ENCODE results near the gene NTNG1.

Gene NTNG1

DNA sequence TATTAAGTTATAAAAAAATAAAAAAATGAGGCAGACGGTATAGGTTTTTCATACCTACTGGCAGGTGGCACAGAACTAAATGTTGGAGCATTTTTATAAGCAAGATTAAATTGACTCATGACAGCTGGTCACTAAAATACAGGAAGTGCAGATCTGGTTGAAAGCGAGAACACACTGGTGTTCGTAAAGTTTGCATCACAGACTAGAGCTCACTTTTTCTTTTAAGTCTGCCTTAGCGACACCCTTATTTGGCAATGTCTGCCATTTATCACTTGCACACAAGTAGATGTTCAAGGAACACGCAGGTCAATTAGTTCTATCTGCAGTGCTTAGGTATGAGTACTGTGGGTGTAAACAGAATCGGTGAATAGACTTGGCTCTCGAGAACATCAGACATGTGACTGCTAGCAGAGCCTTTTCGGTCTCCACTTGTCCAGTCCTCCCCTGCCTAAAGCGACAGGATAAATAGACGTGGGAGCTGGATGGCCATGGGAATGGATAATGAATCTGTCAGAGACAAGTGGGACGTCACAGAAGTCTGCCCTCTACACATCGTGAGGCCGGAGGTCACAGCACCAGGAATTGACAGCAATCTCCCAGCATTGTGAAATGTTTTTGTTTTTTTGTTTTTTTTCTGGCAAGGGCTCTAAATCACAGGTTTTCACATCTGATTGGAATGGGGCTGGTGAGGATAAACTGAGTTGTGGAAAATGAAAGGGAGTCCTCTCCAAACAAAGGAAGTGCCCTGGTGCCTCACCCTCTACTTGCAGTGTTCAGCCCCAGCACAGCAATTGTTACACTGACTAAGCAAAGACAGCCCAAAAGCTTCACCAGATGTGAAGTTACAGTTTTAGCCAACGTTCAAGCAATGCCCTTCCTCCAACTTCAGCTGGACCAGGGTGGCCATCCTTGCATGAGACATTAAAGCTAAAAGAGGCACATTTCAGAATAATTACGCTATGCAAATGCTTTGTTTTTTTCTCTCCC lies 248.9 kb downstream of the NTNG1 start:
- DNase-seq (ENCODE audit: low read depth in 2 of 2, low spot score in 1 of 2) = no peak

GRCh38 chr1:107394301-107394700 lies 253.5 kb downstream of the NTNG1 start:
- no peak for DNase-seq (ENCODE audit: low read depth in 2 of 2, low spot score in 1 of 2)

DNA sequence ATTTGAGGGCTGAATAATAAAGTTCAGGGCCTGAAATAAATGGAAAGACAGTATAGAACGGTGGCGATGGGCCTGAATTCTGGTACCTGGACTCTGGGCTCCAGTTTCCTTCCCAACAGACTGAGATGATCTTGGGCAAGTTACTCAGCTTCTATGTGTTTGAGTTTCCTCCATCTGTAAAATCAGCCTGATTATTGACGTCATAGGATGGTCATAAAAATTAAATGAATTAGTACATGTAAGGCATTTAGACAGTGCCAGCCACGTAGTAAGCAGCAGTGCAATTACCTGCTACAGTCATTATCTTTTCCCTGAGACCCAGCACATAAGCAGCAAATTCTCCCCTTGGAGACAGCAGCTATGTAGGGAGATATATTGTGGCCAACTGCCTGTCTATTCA lies 260.9 kb downstream of the NTNG1 start:
- no peak for DNase-seq (ENCODE audit: low read depth in 2 of 2, low spot score in 1 of 2)

GRCh38 chr1:107404756-107405155 lies 263.9 kb downstream of the NTNG1 start:
- DNase-seq (ENCODE audit: low read depth in 2 of 2, low spot score in 1 of 2) = no peak

DNA sequence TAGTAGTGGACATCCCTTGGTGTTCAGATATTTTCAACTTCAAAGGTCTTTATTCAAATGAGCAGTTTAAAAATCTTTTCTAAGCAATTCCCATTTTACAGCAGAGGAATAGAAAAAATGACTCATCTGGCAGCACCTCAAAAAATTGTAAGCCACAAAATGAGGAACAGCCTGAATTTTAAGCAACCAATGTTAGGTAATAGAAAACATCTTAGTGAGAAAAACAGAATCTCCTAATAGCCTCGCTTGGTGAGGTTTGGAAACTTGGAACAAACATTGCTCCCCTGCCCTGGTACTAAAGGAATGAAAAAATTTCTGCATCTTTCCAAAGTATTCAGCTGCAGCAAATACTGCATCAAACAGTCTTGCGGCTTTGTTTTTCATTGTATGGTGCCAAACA lies 264.4 kb downstream of the NTNG1 start:
- no peak for DNase-seq (ENCODE audit: low read depth in 2 of 2, low spot score in 1 of 2)

DNA sequence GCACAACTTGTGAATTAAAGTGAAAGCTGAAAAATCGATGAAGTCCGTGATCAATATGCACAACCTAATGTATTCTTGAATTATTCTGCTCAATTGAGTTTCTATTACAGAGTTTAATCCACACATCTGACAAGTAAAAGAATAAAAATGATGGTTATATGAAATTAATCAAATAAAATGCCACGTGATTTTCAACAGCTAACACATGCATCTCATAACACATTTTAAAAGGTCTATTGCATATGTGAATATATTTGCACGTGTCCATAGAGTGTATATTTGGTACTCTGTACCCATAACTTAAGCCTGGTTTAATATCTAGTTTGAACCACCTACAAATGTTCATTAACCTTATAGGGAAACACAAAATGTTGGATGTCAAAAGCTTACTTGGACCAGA lies 266.2 kb downstream of the NTNG1 start:
- no peak for DNase-seq (ENCODE audit: low read depth in 2 of 2, low spot score in 1 of 2)

- no peak for DNase-seq (ENCODE audit: low read depth in 2 of 2, low spot score in 1 of 2)
Observed at GRCh38 chr1:107413546-107413945, 272.7 kb downstream of the NTNG1 start.

DNA sequence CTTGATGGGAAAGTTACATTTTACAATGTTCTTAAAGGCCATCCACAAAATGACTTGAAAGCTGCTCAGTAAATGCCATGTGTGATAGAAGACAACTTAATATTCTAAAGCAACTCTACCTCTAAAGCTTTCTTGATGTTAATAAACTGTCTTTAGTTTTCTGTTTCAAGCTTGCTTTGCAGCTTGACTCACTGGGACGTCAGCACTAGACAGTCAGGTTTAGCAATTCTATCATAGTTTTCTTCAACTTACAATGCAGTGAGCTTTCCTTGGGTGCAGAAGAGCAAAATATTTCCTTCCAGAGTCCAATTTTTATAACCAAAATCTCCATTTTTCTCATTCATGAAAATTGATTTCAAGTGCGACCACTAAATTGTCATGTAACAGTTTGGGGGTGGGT lies 273.1 kb downstream of the NTNG1 start:
- no peak for DNase-seq (ENCODE audit: low read depth in 2 of 2, low spot score in 1 of 2)

- no peak for DNase-seq (ENCODE audit: low read depth in 2 of 2, low spot score in 1 of 2)
Observed at GRCh38 chr1:107414550-107414949, 273.7 kb downstream of the NTNG1 start.

GRCh38 chr1:107415241-107415640 lies 274.4 kb downstream of the NTNG1 start:
- no peak for DNase-seq (ENCODE audit: low read depth in 2 of 2, low spot score in 1 of 2)

DNA sequence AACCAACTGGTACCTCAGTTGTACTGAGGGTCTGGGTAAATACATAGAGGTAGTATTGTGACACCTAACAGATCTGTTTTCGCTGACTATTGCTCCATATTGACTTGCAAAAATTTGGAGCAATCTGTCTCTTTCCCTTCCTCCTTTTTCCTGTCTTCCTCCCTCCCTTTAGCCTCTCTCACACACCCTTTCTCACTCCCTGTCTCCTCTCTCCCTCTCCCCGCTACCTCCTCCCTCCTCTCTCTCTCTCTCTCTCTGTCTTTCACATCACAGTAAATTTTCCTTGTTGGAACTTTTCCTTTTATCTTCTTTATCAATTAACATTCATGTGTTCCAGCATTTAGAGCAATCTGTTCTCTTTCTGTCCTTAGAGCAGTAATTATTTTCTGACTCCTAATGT lies 278.2 kb downstream of the NTNG1 start:
- DNase-seq (ENCODE audit: low read depth in 2 of 2, low spot score in 1 of 2) = no peak

DNA sequence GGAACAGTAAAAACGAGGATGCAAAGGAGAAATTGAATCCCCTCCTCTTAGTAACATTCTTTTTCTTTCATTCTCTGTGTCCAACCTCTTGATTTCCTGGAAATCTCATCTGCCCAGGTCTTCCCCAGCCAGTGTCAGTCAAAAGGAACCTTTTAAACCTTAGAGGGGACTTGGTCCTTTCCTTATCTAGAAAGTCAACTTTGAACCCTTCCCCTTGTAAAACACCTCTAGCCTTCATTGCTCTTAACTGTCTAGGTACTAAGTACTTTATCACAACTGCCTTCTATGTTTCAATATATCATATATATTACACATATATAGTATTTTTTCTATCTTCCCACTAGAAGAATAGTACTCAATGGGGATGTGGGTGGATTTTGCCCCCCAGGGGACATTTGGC lies 282.1 kb downstream of the NTNG1 start:
- no peak for DNase-seq (ENCODE audit: low read depth in 2 of 2, low spot score in 1 of 2)

GRCh38 chr1:107430540-107431228 lies 289.8 kb downstream of the NTNG1 start:
- no peak for DNase-seq (ENCODE audit: low read depth in 2 of 2, low spot score in 1 of 2)

GRCh38 chr1:107432108-107432507 lies 291.3 kb downstream of the NTNG1 start:
- DNase-seq (ENCODE audit: low read depth in 2 of 2, low spot score in 1 of 2) = no peak

DNA sequence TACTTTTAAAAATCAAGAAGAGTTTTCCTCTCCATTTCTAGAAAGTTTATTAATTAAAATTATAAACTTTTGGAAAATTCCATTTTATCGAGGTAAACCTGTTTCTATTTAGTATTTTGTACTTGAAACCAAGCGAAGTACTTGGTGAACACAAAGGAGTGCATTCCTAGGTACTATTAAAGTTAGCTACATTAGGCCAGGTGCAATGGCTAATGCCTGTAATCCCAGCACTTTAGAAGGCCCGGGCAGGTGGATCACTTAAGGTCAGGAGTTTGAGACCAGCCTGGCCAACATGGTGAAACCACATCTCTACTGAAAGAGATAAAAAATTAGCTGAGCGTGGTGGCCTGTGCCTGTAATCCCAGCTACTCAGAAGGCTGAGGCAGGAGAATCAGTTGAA lies 292.2 kb downstream of the NTNG1 start:
- DNase-seq (ENCODE audit: low read depth in 2 of 2, low spot score in 1 of 2) = no peak

GRCh38 chr1:107433635-107434360 lies 293.0 kb downstream of the NTNG1 start:
- no peak for DNase-seq (ENCODE audit: low read depth in 2 of 2, low spot score in 1 of 2)

DNA sequence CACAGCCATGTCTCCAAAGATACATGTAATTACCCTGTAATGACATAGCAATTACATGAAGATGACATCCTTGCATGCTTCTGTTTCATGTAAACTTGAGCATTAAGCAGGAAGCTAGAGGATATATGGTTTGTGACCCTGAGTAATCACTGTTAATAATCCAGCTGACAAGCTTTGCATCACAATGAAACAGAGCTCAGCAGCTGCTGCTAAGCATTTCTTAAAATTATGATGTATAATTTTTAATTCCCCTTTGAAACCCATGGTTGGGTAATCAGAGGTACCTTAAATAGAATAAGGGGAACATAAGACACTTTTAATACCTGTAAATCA lies 293.5 kb downstream of the NTNG1 start:
- no peak for DNase-seq (ENCODE audit: low read depth in 2 of 2, low spot score in 1 of 2)

DNA sequence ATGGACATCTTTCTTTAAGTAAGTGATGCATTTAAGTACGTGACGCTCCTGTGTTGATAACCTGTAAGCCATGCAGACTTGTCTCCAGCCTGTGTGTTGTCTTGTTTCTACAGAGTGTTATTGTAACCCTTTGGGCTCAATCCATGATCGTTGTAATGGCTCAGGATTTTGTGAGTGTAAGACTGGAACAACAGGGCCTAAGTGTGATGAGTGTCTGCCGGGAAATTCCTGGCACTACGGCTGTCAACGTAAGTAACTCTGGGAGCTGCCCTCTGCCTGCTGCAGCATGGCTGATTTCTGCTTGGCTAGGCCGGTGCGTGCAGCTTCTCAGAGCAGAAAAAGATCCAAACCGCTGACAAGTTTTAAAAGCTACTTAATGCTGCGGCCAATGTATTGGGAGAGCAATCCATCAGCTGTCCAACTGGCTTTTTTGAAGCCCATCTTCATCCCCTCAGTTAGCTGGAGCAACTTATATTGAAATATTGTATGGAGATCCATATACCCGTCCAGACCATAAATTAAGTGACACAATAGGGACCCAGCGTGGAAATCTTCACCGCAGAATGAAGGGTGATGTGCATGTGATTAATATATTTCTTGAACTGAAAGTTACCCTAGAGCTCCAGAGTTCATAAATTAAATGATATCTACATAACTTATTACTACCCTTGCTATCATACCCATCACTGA lies 295.9 kb downstream of the NTNG1 start:
- DNase-seq (ENCODE audit: low read depth in 2 of 2, low spot score in 1 of 2) = no peak

DNA sequence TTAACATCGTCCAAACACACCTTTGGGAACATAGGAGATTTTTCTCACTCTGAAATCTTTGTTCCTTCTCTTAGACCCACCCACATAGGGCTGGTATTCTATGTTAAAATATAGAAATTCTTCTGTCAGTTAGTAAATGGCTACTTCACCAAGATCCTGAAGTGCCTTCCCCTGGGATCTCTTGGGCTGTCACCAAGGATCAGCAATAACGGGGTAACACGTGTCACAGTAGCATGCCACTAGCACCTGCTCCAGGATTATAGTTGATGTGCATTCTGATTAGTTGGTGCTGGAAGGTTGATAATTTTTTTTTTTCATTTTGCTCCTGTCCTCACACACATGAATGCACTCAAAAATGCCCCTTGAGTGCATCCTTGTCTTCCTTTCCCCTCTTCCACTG lies 298.7 kb downstream of the NTNG1 start:
- no peak for DNase-seq (ENCODE audit: low read depth in 2 of 2, low spot score in 1 of 2)

DNA sequence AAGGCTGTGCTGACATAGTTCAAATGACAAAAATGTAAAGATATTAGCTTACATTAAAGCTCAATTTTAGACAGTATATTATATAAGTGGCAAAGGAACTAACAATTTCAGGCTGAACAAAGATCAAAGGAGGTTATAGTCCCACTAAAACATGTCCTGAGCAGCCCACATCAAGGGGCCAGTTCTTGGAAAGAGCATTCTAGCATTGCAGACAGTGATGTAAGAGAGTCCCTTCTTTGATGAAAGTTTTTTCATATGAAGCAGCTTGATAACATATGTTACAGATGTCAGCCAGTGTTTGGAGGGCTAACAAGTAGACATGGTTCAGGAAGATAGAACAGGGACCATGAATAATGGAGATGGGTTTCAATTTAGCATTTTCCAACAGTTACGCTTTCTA lies 301.7 kb downstream of the NTNG1 start:
- DNase-seq (ENCODE audit: low read depth in 2 of 2, low spot score in 1 of 2) = no peak

- DNase-seq (ENCODE audit: low read depth in 2 of 2, low spot score in 1 of 2) = no peak
Observed at GRCh38 chr1:107443027-107443426, 302.2 kb downstream of the NTNG1 start.
